CD4-positive, alpha-beta T cell treated with Interleukin-15 for 4 hours (primary cell): ENCODE data around the gene CTNNA3.

Source experiments
- DNase-seq: peaks from one replicate; pipeline ENCODE4 v3.0.0-alpha.2; 2020; ENCODE audit warnings: low spot score

CTNNA3 gene

GRCh38 chr10:66805612-66806011 is 890.4 kb downstream of the CTNNA3 start:
- no peak for DNase-seq

- DNase-seq = no peak
Observed at GRCh38 chr10:66804962-66805361, 891.0 kb downstream of the CTNNA3 start.

GRCh38 chr10:66803174-66803573 is 892.8 kb downstream of the CTNNA3 start:
- DNase-seq = no peak

GRCh38 chr10:66799474-66799873 is 896.5 kb downstream of the CTNNA3 start:
- DNase-seq = no peak

- DNase-seq = no peak
Observed at GRCh38 chr10:66795866-66796265, 900.1 kb downstream of the CTNNA3 start.

- DNase-seq = no peak
Observed at GRCh38 chr10:66792441-66792840, 903.6 kb downstream of the CTNNA3 start.

- no peak for DNase-seq
Observed at GRCh38 chr10:66788178-66788987, 907.6 kb downstream of the CTNNA3 start.

GRCh38 chr10:66786709-66787108 is 909.3 kb downstream of the CTNNA3 start:
- no peak for DNase-seq

GRCh38 chr10:66784770-66785169 is 911.2 kb downstream of the CTNNA3 start:
- no peak for DNase-seq

- DNase-seq = no peak
Observed at GRCh38 chr10:66783316-66783715, 912.7 kb downstream of the CTNNA3 start.

DNA sequence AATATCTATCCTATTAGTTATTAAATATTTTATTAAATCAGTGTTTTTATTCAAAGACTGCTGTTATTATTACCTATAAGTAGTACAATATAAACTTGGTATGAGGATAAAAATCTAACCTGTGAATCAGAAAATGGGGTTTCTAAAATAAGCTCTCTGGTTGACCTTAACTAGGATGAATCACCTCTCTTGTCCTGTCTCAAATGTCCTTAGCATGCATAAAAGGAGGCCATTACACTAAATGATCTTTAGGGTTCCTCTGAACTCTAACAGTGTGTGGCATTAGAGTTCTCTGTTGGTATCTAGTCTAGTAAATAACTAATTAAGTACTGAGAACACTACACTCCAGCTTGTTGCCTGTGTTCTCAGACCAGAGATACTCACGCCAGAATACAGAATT is 913.2 kb downstream of the CTNNA3 start:
- DNase-seq = no peak

GRCh38 chr10:66782144-66782543 is 913.9 kb downstream of the CTNNA3 start:
- DNase-seq = no peak

DNA sequence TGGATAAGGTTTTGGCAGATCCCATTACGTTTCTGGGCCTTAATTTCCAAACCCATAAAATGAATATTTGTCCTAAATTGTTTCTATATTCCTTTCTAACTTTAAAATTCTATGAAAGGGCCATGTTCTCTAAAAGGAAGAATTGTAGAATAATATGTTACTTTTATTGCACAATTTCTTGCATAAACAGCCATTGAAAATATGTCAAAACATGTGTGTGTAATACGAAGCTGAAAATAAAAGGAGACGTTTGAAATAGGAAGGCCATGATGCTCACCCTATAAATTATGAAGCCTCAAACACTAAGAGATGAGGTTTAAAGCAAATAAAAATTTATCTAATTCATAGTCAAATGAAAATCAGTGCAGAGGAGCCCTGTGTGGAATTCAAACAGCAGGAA is 915.2 kb downstream of the CTNNA3 start:
- no peak for DNase-seq

DNA sequence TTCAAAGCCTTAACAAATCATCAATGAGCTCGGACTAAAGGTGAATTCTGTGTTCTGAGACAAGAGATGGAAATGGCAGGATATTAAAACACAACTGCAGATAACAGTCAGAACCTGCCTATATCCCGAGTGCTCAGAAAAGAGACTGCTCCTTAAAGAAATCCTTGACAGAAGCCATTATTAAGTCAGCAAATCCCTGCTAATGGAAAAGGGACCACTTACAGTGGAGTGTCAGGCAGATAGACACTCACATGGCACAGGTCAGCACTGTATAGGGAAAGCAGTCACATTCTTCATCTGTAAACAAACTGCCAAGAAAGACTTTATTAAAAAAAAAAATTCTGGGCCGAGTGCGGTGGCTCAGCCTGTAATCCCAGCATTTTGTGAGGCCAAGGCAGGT is 917.6 kb downstream of the CTNNA3 start:
- DNase-seq = no peak

- no peak for DNase-seq
Observed at GRCh38 chr10:66777665-66778064, 918.3 kb downstream of the CTNNA3 start.

DNA sequence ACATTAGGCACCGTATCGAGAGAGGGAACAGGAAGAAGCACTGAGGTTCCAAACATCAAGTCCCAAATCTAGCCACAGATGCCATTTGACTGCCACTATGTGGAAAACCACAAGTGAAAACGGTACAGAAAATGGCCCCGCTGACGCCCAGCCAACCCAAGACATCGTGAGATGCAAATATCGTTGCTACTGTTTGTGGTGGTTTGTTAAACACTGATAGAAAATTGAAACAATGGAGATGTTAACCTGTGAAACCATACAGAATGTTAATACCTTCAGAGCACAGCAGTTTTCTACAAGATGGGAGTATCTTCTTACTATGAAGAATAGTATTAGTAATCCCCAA is 922.5 kb downstream of the CTNNA3 start:
- DNase-seq = no peak

DNA sequence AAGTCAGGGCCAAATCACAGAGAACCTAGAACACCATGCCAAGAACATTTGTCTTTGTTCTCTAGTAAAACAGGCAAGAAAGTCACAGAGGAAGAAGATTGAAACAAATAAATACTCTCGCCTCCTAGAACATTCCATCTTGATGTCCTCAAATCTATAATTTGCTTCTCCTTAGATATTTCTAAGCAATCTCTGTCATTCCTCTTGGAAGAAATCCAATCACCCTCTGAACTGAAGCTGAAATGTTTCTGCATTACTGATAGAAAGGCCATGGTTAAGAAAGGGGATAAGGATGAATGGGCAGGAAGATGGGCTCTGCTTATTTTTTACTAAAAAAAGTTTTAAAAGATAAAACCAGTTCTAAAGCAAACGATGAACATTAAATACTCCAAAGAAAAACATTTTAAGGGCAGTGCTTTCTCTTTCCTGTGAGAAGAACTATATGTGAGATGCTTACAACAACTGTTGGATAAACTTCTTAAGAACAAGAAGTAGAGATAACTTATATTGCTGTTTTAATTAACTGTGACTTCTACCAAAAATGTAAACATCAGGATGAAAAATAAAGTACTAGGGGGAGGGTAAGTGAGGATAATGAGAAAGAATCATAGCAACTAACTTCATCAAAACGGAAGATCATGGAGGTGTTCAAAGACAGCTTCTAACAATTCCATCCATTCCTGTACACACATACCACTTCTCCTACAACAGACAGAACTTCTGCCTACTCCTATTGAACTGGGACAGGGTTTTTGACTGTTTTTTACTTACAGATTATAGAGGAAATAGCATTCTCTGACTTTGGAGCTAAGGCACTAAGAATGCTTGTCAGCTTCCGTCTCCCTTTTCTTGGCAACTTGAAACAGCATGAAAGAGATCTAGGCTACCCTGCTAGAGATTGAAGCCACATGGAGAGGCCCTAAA is 923.2 kb downstream of the CTNNA3 start:
- DNase-seq = no peak

GRCh38 chr10:66767707-66768106 is 928.3 kb downstream of the CTNNA3 start:
- no peak for DNase-seq

GRCh38 chr10:66762218-66762729 is 933.7 kb downstream of the CTNNA3 start:
- no peak for DNase-seq

GRCh38 chr10:66760941-66761340 is 935.1 kb downstream of the CTNNA3 start:
- no peak for DNase-seq

DNA sequence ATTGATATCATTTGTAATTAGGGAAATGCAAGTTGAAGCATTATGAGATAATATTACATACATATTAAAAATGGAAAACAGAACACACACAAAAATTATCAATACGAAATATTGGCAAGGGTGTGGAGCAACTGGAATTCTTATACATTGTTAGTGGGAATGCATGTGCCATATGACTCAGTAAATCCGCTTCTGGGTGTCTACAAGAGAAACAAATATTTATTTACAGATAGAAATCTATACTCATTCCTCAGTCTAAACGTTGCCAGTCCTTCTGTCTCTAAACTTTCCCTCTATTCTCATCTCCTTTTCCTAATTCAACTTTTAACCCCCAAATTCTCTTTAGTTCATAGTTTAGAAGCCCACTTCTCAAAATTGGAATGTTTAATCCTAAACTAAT is 940.5 kb downstream of the CTNNA3 start:
- no peak for DNase-seq

GRCh38 chr10:66752714-66753113 is 943.3 kb downstream of the CTNNA3 start:
- no peak for DNase-seq

- DNase-seq = no peak
Observed at GRCh38 chr10:66748217-66748616, 947.8 kb downstream of the CTNNA3 start.
